ENCODE data around the gene ZNF292. TPM values are rescaled to one million over a fixed set of nuclear protein-coding genes. Genes with fewer than 3 reads are reported as not detected.

The ZNF292 gene
- polyA plus RNA-seq, 1 of the 3 experiments (the other 2 are of a cell fraction) = 3.2 TPM

DNA sequence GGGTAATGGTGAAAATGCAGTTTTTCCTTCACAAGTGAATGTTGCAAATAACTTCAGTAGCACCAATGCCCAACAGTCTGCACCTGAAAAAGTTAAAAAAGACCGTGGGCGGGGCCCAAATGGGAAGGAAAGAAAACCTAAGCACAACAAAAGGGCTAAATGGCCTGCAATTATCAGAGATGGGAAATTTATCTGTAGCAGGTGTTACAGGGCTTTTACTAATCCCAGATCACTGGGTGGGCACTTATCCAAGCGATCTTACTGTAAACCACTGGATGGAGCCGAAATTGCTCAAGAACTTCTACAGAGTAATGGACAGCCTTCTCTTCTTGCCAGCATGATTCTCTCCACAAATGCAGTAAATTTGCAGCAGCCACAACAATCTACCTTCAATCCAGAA lies 102.2 kb downstream of the ZNF292 start:
- Histone ChIP-seq H3K4me1 (ENCODE audit: control insufficient read depth in 1 of 2, insufficient read depth in 2 of 2, low read depth in 1 of 2, low read length in 1 of 2) (no peaks in the 10 kb centered on the region), H4K20me1 (ENCODE audit: insufficient read depth) (no peaks in the 10 kb centered on the region), H3K4me3 (ENCODE audit: low read depth in 2 of 2, low read length in 1 of 2) (no peak overlapping the region), H3K36me3 (replicated peaks in 1 of 2; ENCODE audit: control insufficient read depth in 1 of 2, insufficient read depth in 2 of 2, low read length in 1 of 2) (peaks cover 74 to 83% of the 10 kb centered on the region in 2 experiments), H3K27ac (ENCODE audit: low read depth in 2 of 2, low read length in 1 of 2) (no peak overlapping the region), H3K4me2 (no peak overlapping the region), H3K9me3 (no peaks in the 10 kb centered on the region), H3K79me2 (ENCODE audit: insufficient read depth) (no peaks in the 10 kb centered on the region), H3K27me3 (ENCODE audit: insufficient read depth) (no peaks in the 10 kb centered on the region), H3F3A (replicated peaks; ENCODE audit: insufficient read depth) (peaks cover 10% of the 10 kb centered on the region), H3K9ac (no peak overlapping the region), H2AFZ (ENCODE audit: low read depth) (no peak overlapping the region), H3K9me2 (no peaks in the 10 kb centered on the region)
- TF ChIP-seq RAD21 (IDR thresholded peaks at IDR 0.05; ENCODE audit: low read length) (no peak), FOXJ3 (CRISPR knock-in tag; IDR thresholded peaks at IDR 0.05) (no peak), GATA2 (CRISPR knock-in tag; IDR thresholded peaks at IDR 0.05) (no peak), RCOR1 (IDR thresholded peaks at IDR 0.05; ENCODE audit: low read length) (no peak)
- POLR2A ChIA-PET = no interaction called here
- WGBS (ENCODE audit: low lambda C conversion rate) = 96% methylated on average over 4 of the region's 4 CpGs
- CTCF ChIA-PET = no interaction called here
- no peak for DNase-seq

DNA sequence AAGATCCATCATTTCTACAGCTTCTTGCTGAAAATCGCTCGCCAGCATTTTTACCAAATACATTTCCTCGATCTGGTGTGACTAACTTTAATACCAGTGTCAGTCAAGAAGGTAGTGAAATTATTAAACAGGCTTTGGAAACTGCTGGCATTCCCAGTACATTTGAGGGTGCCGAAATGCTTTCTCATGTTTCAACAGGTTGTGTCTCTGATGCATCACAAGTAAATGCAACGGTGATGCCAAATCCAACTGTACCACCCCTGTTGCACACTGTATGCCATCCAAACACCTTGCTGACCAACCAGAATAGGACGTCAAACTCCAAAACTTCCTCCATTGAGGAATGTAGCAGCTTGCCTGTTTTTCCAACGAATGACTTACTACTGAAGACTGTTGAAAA lies 102.6 kb downstream of the ZNF292 start:
- WGBS (ENCODE audit: low lambda C conversion rate) = 88% methylated on average over 7 of the region's 7 CpGs
- H3K4me3 ChIP-seq (ENCODE audit: low read depth in 2 of 2, low read length in 1 of 2) = no peak overlapping the region
- no peak for DNase-seq
- no peak overlapping the region for H2AFZ ChIP-seq (ENCODE audit: low read depth)
- no peaks in the 10 kb centered on the region for H3K4me1 ChIP-seq (ENCODE audit: control insufficient read depth in 1 of 2, insufficient read depth in 2 of 2, low read depth in 1 of 2, low read length in 1 of 2)
- peaks cover 10% of the 10 kb centered on the region for H3F3A ChIP-seq (replicated peaks; ENCODE audit: insufficient read depth)
- peaks cover 76 to 87% of the 10 kb centered on the region in 2 experiments for H3K36me3 ChIP-seq (replicated peaks in 1 of 2; ENCODE audit: control insufficient read depth in 1 of 2, insufficient read depth in 2 of 2, low read length in 1 of 2)
- TF ChIP-seq, protein P1, sequence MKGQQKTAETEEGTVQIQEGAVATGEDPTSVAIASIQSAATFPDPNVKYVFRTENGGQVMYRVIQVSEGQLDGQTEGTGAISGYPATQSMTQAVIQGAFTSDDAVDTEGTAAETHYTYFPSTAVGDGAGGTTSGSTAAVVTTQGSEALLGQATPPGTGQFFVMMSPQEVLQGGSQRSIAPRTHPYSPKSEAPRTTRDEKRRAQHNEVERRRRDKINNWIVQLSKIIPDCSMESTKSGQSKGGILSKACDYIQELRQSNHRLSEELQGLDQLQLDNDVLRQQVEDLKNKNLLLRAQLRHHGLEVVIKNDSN (IDR thresholded peaks at IDR 0.05; ENCODE audit: borderline replicate concordance, low read depth) = no peak
- TF ChIP-seq, protein P2, sequence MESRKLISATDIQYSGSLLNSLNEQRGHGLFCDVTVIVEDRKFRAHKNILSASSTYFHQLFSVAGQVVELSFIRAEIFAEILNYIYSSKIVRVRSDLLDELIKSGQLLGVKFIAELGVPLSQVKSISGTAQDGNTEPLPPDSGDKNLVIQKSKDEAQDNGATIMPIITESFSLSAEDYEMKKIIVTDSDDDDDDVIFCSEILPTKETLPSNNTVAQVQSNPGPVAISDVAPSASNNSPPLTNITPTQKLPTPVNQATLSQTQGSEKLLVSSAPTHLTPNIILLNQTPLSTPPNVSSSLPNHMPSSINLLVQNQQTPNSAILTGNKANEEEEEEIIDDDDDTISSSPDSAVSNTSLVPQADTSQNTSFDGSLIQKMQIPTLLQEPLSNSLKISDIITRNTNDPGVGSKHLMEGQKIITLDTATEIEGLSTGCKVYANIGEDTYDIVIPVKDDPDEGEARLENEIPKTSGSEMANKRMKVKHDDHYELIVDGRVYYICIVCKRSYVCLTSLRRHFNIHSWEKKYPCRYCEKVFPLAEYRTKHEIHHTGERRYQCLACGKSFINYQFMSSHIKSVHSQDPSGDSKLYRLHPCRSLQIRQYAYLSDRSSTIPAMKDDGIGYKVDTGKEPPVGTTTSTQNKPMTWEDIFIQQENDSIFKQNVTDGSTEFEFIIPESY (IDR thresholded peaks at IDR 0.05; ENCODE audit: borderline replicate concordance, low read depth) = no peak
- TF ChIP-seq ELF1 (IDR thresholded peaks at IDR 0.05) (no peak), EZH2phosphoT487 (IDR thresholded peaks at IDR 0.05; ENCODE audit: borderline replicate concordance, low read depth) (no peak), YY1 (IDR thresholded peaks at IDR 0.05; ENCODE audit: low read depth) (no peak)
- no peaks in the 10 kb centered on the region for H3K27me3 ChIP-seq (ENCODE audit: insufficient read depth)
- CTCF ChIA-PET = no interaction called here
- no peak overlapping the region for H3K4me2 ChIP-seq
- POLR2A ChIA-PET = no interaction called here
- H3K9me2 ChIP-seq = no peaks in the 10 kb centered on the region
- no peaks in the 10 kb centered on the region for H4K20me1 ChIP-seq (ENCODE audit: insufficient read depth)
- H3K9ac ChIP-seq = no peak overlapping the region
- no peaks in the 10 kb centered on the region for H3K9me3 ChIP-seq
- no peak overlapping the region for H3K27ac ChIP-seq (ENCODE audit: low read depth in 2 of 2, low read length in 1 of 2)
- no peaks in the 10 kb centered on the region for H3K79me2 ChIP-seq (ENCODE audit: insufficient read depth)

DNA sequence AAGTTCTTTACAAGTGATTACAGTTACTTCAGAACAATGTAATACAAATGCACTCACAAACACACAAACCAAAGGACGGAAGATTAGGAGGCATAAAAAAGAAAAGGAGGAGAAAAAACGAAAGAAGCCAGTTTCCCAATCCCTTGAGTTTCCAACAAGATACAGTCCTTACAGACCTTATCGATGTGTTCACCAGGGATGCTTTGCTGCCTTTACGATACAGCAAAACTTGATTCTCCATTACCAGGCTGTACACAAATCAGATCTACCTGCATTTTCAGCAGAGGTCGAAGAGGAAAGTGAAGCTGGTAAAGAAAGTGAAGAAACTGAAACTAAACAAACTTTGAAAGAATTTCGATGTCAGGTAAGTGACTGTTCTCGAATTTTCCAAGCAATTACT lies 104.4 kb downstream of the ZNF292 start:
- WGBS (ENCODE audit: low lambda C conversion rate) = 96% methylated on average over 7 of the region's 7 CpGs
- Histone ChIP-seq H3K79me2 (ENCODE audit: insufficient read depth) (no peaks in the 10 kb centered on the region), H3F3A (replicated peaks; ENCODE audit: insufficient read depth) (peaks cover 10% of the 10 kb centered on the region), H3K9me3 (no peaks in the 10 kb centered on the region), H3K36me3 (replicated peaks in 1 of 2; ENCODE audit: control insufficient read depth in 1 of 2, insufficient read depth in 2 of 2, low read length in 1 of 2) (peaks cover 65 to 72% of the 10 kb centered on the region in 2 experiments), H3K27me3 (ENCODE audit: insufficient read depth) (no peaks in the 10 kb centered on the region), H3K4me3 (ENCODE audit: low read depth in 2 of 2, low read length in 1 of 2) (no peak overlapping the region), H3K9ac (no peak overlapping the region), H2AFZ (ENCODE audit: low read depth) (no peak overlapping the region), H3K4me1 (ENCODE audit: control insufficient read depth in 1 of 2, insufficient read depth in 2 of 2, low read depth in 1 of 2, low read length in 1 of 2) (no peaks in the 10 kb centered on the region), H4K20me1 (ENCODE audit: insufficient read depth) (no peaks in the 10 kb centered on the region), H3K4me2 (no peak overlapping the region), H3K27ac (ENCODE audit: low read depth in 2 of 2, low read length in 1 of 2) (no peak overlapping the region), H3K9me2 (no peaks in the 10 kb centered on the region)
- no peak for TF ChIP-seq MEF2A (IDR thresholded peaks at IDR 0.05; ENCODE audit: borderline replicate concordance, low read depth)
- no peak for TF ChIP-seq EP300 (IDR thresholded peaks at IDR 0.05; ENCODE audit: borderline replicate concordance in 1 of 2, low read depth in 1 of 2, low read length in 1 of 2)
- CTCF ChIA-PET = no interaction called here
- POLR2A ChIA-PET = no interaction called here
- DNase-seq = no peak

Data from SK-N-SH (cell line).